ENCODE measurements around the gene ANKLE2.
"Not testable (repeated sequence)": the region's sequence is repeated elsewhere in the genome, so short reads cannot be mapped to it uniquely, and the experiment has no call there.

Gene ANKLE2

DNA sequence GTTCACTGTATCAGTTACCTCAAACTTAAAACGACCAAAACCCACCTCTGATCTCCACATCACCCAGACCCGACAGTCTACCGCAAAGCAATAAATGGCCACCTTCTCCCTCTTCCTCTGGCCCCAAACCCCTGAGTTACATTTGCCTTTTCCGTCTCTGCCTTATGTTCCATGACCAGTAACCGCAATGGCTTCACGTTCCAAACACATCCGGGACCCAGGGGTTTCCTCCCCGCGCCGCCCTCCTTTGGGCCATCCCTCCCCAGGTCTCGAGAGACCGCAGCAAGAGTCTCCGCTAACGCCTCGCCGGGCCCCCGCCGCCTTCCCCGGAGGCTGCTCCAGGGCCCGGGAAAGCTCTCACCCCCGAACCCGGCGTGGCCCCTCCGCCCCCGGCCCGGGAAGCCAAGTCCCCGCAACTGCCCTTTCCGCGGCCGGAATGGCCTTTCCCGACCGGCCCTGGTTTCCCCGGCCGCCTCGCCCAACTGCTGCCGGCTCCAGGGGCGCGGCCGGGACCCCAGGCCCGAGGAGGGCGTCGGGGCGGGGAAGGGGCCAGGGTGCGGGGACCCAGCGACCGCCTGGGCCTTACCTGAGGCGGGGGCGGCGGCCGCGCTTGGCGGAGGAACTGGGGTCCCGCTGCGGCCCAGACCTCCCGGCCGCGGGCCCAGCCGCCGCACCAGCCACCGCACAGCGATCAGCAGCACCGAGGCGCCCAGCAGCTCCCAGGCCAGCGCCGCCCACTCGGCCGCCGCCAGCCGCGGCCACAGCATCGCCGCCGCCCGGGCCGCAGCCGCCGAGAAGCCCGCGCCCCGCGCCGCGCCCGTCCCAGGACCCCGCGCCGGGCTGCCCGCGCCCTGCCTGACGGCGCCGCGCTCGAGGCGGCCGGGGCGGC is at the start of gene ANKLE2:
Gene ANKLE2, minus strand, starts transcription at position 801 of the 889 bp plus-strand sequence. Its CDS starts 34 bp downstream, at position 767.
- peaks cover 41% of the 10 kb centered on the region for H3K36me3 ChIP-seq
- no peak for TF ChIP-seq Cebpa-rat (IDR thresholded peaks at IDR 0.05)
- H3K4me3 ChIP-seq, result peak within 1 kb of the TSS; percentile 96
- peaks cover 67% of the 10 kb centered on the region for H3K4me1 ChIP-seq
- peaks cover 52% of the 10 kb centered on the region for H4K20me1 ChIP-seq
- no peaks in the 10 kb centered on the region for H3K9me3 ChIP-seq
- H3K27me3 ChIP-seq, result no peaks in the 10 kb centered on the region
- peak within 1 kb of the TSS; percentile 97 for H3K9ac ChIP-seq
- peak within 1 kb of the TSS; percentile 98 for H3K27ac ChIP-seq
- H3K4me2 ChIP-seq, result peak within 1 kb of the TSS; percentile 85

DNA sequence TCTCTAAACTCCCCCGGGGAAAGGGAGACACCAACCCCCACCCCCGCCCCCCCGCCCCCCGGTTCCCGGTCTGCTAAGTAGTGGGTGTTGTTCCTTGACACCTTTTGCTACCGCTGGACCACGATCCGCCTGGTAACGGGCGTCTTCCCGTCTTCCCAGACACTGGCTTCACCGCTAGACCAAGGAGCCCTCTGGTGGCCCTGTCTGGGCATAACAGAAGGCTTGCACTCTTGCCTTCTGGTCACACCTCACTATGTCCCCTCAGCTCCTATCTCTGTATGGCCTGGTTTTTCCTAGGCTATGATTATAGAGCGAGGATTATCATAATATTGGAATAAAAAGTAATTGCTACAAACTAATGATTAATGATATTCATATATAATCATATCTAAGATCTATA is 47.8 kb upstream of the ANKLE2 start:
- H3K27ac ChIP-seq, H3K9ac ChIP-seq, H3K27me3 ChIP-seq, H3K4me3 ChIP-seq, H3K4me1 ChIP-seq, H3K4me2 ChIP-seq: not testable (repeated sequence)
- peaks cover 29% of the 10 kb centered on the region; the same call in 1 of the 2 replicates for H3K9me3 ChIP-seq
- peaks cover 89% of the 10 kb centered on the region for H3K36me3 ChIP-seq
- peaks cover 36% of the 10 kb centered on the region for H4K20me1 ChIP-seq

DNA sequence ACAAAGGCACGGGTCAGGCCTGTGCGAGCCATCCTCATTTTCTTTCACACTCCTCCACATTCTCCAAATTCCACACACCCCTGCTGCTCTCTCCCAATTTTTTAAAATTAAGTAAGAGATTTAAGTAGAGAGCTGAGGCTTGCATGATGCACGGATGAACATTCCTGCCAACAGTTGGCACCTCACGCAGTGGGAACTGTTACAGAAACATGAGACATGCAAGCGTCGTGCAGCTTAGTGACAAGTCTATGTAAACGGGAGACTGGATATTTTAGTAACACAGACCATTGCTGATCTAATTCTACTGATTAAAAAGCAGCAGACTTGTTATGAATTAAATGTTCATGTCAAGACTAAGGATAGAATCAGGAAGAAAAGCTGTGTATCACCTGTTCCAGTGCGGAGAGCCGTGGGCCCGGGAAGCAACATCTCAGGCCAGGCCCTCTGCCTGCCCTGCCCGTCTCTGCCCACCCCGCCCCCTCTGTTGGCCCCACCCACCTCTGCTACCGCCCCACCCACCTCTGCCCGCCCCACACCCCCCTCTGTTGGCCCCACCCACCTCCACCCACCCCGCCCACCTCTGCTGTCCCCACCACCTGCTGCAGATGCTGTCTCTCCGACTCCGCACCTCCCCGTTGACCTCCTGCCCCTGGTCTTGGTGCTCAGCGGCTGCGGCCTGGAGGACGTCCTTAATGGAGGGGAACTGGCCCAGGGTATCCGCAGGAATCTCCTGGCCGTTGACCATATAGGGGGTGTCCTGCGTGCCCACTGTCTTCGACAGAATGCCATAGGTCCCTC is 45.9 kb upstream of the ANKLE2 start:
- Histone ChIP-seq H3K36me3 (peaks cover 91% of the 10 kb centered on the region), H3K27ac (no peak overlapping the region), H3K4me1 (no peaks in the 10 kb centered on the region), H4K20me1 (peaks cover 52% of the 10 kb centered on the region), H3K4me2 (no peak overlapping the region), H3K4me3 (no peak overlapping the region), H3K9me3 (peaks cover 20% of the 10 kb centered on the region; the same call in 1 of the 2 replicates), H3K9ac (no peak overlapping the region), H3K27me3 (no peaks in the 10 kb centered on the region)
- TF ChIP-seq Cebpa-rat (IDR thresholded peaks at IDR 0.05), result no peak

DNA sequence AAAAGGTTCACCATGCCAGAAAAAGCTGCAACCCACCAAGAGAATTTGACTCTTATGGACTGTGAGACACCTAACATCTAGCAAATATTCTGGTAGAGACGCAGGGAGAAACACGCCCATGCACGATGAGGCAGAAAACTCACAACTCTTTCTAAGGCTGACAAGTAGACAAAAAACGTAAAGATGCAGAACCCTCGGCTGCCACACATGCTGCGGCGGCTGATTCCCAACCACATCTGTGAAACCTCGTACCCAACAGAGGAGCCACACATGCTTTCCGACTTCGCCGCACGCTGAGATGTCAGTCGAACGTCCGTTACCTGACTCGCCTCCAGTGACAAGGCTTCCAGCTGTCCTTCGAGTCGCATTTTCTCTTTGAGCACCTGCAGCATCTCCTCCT is 45.2 kb upstream of the ANKLE2 start:
- peaks cover 52% of the 10 kb centered on the region for H4K20me1 ChIP-seq
- H3K9ac ChIP-seq, result no peak overlapping the region
- H3K4me3 ChIP-seq, result no peak overlapping the region
- H3K9me3 ChIP-seq, result peaks cover 13% of the 10 kb centered on the region; the same call in 1 of the 2 replicates
- no peaks in the 10 kb centered on the region for H3K27me3 ChIP-seq
- H3K27ac ChIP-seq, result no peak overlapping the region
- TF ChIP-seq Cebpa-rat (IDR thresholded peaks at IDR 0.05), result no peak
- no peak overlapping the region for H3K4me2 ChIP-seq
- H3K36me3 ChIP-seq, result peaks cover 90% of the 10 kb centered on the region
- no peaks in the 10 kb centered on the region for H3K4me1 ChIP-seq

DNA sequence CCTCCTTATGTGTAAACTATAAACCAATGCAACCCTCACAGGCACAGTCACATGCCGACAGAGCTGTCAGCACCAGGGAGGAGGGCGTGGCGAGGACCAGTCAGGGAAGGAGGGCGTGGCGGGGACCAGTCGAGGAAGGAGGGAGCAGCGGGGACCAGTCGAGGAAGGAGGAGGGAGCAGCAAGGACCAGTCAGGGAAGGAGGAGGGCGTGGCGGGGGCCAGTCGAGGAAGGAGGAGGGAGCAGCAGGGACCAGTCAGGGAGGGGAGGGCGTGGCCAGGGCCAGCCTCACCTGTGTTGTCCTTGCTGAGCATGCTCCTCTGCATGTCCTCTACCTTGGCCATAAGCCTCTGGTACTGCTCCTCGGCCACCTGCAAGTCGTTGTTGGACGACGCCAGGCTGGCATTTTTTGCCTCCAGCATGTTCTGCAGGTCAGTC is 42.8 kb upstream of the ANKLE2 start:
- Histone ChIP-seq H3K4me1 (no peaks in the 10 kb centered on the region), H3K27ac (no peak overlapping the region), H3K36me3 (peaks cover 93% of the 10 kb centered on the region), H4K20me1 (peaks cover 52% of the 10 kb centered on the region), H3K9me3 (no peaks in the 10 kb centered on the region), H3K4me3 (no peak overlapping the region), H3K27me3 (no peaks in the 10 kb centered on the region), H3K4me2 (no peak overlapping the region), H3K9ac (no peak overlapping the region)
- no peak for TF ChIP-seq Cebpa-rat (IDR thresholded peaks at IDR 0.05)

DNA sequence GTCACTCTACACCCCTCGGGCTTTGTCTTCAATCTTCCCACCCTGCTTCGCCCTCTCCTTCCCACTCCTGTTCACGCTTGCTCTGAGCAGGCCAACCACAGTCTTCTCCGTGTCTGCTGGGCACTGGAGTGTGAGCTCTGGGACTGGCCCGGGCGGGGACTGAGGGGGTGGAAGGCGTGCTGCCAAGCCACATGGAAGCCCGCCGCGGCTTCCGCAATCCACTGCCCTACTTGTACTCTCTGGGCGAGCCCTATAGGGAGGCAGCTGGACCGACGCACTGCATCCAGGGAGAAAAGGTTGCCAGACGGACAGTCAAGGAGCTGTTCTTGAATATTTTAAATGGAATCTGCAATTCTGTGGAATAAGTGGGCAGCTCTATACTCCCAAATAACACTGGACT is 42.3 kb upstream of the ANKLE2 start:
- no peak overlapping the region for H3K27ac ChIP-seq
- peaks cover 96% of the 10 kb centered on the region for H3K36me3 ChIP-seq
- H3K4me3 ChIP-seq, result no peak overlapping the region
- no peak for TF ChIP-seq Cebpa-rat (IDR thresholded peaks at IDR 0.05)
- H3K9me3 ChIP-seq, result no peaks in the 10 kb centered on the region
- no peak overlapping the region for H3K9ac ChIP-seq
- no peaks in the 10 kb centered on the region for H3K27me3 ChIP-seq
- H3K4me2 ChIP-seq, result no peak overlapping the region
- H4K20me1 ChIP-seq, result peaks cover 52% of the 10 kb centered on the region
- H3K4me1 ChIP-seq, result no peaks in the 10 kb centered on the region

DNA sequence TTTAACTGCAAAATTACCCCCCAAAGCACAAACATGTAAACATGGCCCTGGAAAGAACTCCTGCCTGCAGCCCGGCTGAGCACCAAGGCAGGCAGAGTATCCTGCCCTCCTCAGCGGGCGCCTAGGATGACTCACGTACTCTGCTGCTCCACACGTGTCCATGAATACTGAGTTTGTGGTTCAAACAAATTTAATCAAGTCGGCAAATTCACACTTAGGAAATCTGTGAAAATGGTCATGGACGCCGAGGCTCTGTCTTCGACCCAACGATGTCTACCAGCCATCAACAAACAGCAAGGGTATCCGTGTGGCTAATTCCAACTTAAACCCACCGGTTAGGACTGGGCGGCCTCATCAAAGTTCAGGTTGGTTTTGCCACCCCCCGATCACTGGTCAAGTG is 41.5 kb upstream of the ANKLE2 start:
- Histone ChIP-seq H3K4me1 (no peaks in the 10 kb centered on the region), H3K9me3 (no peaks in the 10 kb centered on the region), H3K27me3 (no peaks in the 10 kb centered on the region), H3K27ac (no peak overlapping the region), H3K9ac (no peak overlapping the region), H3K4me3 (no peak overlapping the region), H4K20me1 (peaks cover 47% of the 10 kb centered on the region), H3K36me3 (peaks cover 96% of the 10 kb centered on the region), H3K4me2 (no peak overlapping the region)
- no peak for TF ChIP-seq Cebpa-rat (IDR thresholded peaks at IDR 0.05)

DNA sequence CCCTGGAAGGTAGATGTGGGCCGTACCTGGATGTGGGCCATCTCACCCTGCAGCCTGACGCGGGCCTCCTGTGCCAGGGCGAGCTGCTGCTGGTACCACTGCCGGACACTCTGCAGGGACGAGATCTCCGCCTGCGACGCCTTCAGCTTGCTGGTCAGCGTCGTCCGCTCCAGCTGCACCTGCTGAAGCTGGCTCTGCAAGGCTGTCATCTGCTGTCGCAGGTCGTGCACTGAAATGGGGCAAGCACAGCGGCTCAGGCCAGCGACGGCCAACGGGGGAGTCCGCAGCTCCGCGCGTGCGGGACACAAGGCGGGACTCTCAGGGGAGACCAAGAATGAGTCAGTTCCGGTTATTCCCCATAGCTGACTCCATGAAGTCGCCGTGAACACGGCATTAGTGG is 40.1 kb upstream of the ANKLE2 start:
- Histone ChIP-seq H3K4me3 (no peak overlapping the region), H3K9ac (no peak overlapping the region), H3K4me2 (no peak overlapping the region), H3K27me3 (no peaks in the 10 kb centered on the region), H3K27ac (no peak overlapping the region), H4K20me1 (peaks cover 45% of the 10 kb centered on the region), H3K4me1 (no peaks in the 10 kb centered on the region), H3K9me3 (no peaks in the 10 kb centered on the region), H3K36me3 (peaks cover 98% of the 10 kb centered on the region)
- TF ChIP-seq Cebpa-rat (IDR thresholded peaks at IDR 0.05), result no peak

DNA sequence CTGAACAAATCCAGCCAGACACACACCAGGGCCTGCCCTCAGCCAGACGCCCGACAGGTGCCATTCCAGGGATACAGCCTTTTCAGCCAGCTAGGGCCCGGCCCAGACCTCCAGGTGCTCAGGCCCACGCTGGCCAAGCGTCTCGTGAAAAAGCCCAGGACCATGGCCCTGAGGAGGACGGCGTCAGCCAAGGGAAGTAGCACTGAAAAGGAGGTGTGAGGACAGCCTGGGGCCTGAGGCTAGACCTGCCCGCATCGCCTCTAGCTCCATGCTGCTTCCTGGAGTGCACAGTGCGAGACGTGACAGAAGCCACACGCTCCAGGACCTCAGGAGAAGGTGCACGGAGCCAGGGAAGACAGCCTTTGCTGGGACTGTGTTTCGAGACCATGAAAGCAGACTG is 37.2 kb upstream of the ANKLE2 start:
- Histone ChIP-seq H3K4me1 (no peaks in the 10 kb centered on the region), H3K4me3 (no peak overlapping the region), H3K9me3 (no peaks in the 10 kb centered on the region), H3K36me3 (peaks cover 99% of the 10 kb centered on the region), H3K9ac (no peak overlapping the region), H3K27ac (no peak overlapping the region), H4K20me1 (peaks cover 29% of the 10 kb centered on the region), H3K4me2 (no peak overlapping the region), H3K27me3 (no peaks in the 10 kb centered on the region)
- no peak for TF ChIP-seq Cebpa-rat (IDR thresholded peaks at IDR 0.05)
